CD4-positive, CD25-positive, alpha-beta regulatory T cell (primary cell): Measurements from ENCODE around the gene OCA2. TPM values are rescaled to one million over a fixed set of nuclear protein-coding genes. Genes with fewer than 3 reads are reported as not detected.

ENCODE experiments used
- ATAC-seq, 2 donors: fragments of 150-1000 bp; cut with Tn5 transposase; one replicate each; pipeline ENCODE4 v1.10.0; 2021; ENCODE audit warnings: low read depth in 2 of 2, moderate number of reproducible peaks in 2 of 2, moderate library complexity in 1 of 2
- DNase-seq, 3 donors: peaks; one replicate each; pipeline versions ENCODE4 v3.0.0 to v3.0.0-alpha.2; 2012 to 2022; ENCODE audit warnings: mixed read lengths in 1 of 3
- H3K27ac ChIP-seq: one replicate; pipeline ENCODE4 v1.7.0; 2013; ENCODE audit warnings: mild to moderate bottlenecking, low read length; ENCODE audit not compliant: insufficient read depth, poor library complexity, severe bottlenecking
- H3K27me3 ChIP-seq: one replicate; pipeline ENCODE4 v1.7.0; 2013; ENCODE audit warnings: low read length; ENCODE audit not compliant: control insufficient read depth, insufficient read depth
- H3K36me3 ChIP-seq: one replicate; pipeline ENCODE4 v1.7.0; 2013; ENCODE audit warnings: mild to moderate bottlenecking, low read length, moderate library complexity; ENCODE audit not compliant: control insufficient read depth, insufficient read depth
- H3K4me1 ChIP-seq: 2 replicates; pipeline ENCODE4 v1.7.0; 2013; ENCODE audit warnings: mild to moderate bottlenecking, low read length; ENCODE audit not compliant: insufficient read depth, control insufficient read depth, poor library complexity, severe bottlenecking
- H3K4me3 ChIP-seq: one replicate; pipeline ENCODE4 v1.7.0; 2013; ENCODE audit warnings: low read depth, mild to moderate bottlenecking, low read length, moderate library complexity
- H3K9me3 ChIP-seq, 2 experiments: 1 replicate in 1 of 2; 2 replicates in 1 of 2; pipeline ENCODE4 v1.7.0; 2013; ENCODE audit warnings: low read length in 2 of 2, mild to moderate bottlenecking in 1 of 2, moderate library complexity in 1 of 2; ENCODE audit not compliant: control insufficient read depth in 2 of 2
- H3K27ac Mint-ChIP-seq, 3 donors: one replicate each; pipeline ENCODE4 v1.8.0; 2020 to 2022; ENCODE audit warnings: mild to moderate bottlenecking in 3 of 3, mixed read lengths in 3 of 3, moderate library complexity in 2 of 3
- H3K27me3 Mint-ChIP-seq: one replicate; pipeline ENCODE4 v1.8.0; 2022; ENCODE audit warnings: mild to moderate bottlenecking, mixed read lengths
- H3K36me3 Mint-ChIP-seq: one replicate; pipeline ENCODE4 v1.8.0; 2020; ENCODE audit warnings: mixed read lengths
- H3K4me1 Mint-ChIP-seq, 4 donors: one replicate each; pipeline ENCODE4 v1.8.0; 2020 to 2022; ENCODE audit warnings: mixed read lengths in 4 of 4, mild to moderate bottlenecking in 1 of 4
- H3K4me3 Mint-ChIP-seq, 4 donors: one replicate each; pipeline ENCODE4 v1.8.0; 2020 to 2022; ENCODE audit warnings: mild to moderate bottlenecking in 4 of 4, mixed read lengths in 4 of 4, moderate library complexity in 3 of 4
- H3K9me3 Mint-ChIP-seq, 7 donors: one replicate each; pipeline ENCODE4 v1.8.0; 2020 to 2022; ENCODE audit warnings: mixed read lengths in 7 of 7, mild to moderate bottlenecking in 3 of 7, moderate library complexity in 2 of 7
- polyA plus RNA-seq, 4 donors: library from polyadenylated mRNA; unstranded; fragments of 300-500 nt; fragmentation: Illumina TruSeq; gene quantifications; one replicate each; pipeline ENCODE4 v1.2.3, GENCODE V29; 2021
- total RNA-seq: library from RNA; stranded (reverse); gene quantifications from one replicate; pipeline ENCODE4 v1.2.3, GENCODE V29; 2022

OCA2 gene
- total and polyA plus RNA-seq, 5 donors from 2014 or later: not detected

DNA sequence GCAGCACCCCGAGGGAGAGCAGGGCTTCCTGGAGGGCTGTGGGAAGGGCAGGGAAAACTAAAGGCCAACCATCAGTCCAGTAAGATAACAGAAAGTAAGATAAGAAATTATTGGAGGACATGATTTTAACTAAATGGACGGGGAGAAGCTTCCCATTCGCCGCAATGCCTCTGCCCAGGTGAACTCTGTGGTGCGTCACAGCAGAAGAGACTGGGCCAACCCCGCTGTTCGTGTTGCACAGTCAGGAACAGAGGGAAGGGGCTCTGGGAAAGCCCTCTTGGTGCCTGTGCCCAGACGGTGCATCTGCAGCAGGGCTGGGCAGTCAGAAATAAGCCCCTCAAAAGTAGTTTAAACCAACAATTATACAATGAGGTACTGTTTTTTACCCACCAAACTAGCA is 284.1 kb downstream of the OCA2 start:
- Mint-ChIP-seq H3K27me3 (no peaks in the 10 kb centered on the region), H3K4me3 (no peak overlapping the region), H3K9me3 (peaks cover 0 to 15% (median 9%) of the 10 kb centered on the region in 7 donors), H3K4me1 (no peaks in the 10 kb centered on the region), H3K27ac (no peak overlapping the region), H3K36me3 (no peaks in the 10 kb centered on the region)
- H3K36me3 ChIP-seq: no peaks in the 10 kb centered on the region
- H3K9me3 ChIP-seq: no peaks in the 10 kb centered on the region
- H3K4me3 ChIP-seq: no peak overlapping the region
- H3K27me3 ChIP-seq: no peaks in the 10 kb centered on the region
- DNase-seq (no peak), ATAC-seq (no peak)
- H3K4me1 ChIP-seq: no peaks in the 10 kb centered on the region
- H3K27ac ChIP-seq: no peak overlapping the region

- Mint-ChIP-seq H3K9me3 (peaks cover 0 to 13% (median 6%) of the 10 kb centered on the region in 7 donors), H3K27me3 (no peaks in the 10 kb centered on the region), H3K4me3 (no peak overlapping the region), H3K36me3 (no peaks in the 10 kb centered on the region), H3K4me1 (no peaks in the 10 kb centered on the region), H3K27ac (no peak overlapping the region)
- no peak for DNase-seq
- no peaks in the 10 kb centered on the region for H3K9me3 ChIP-seq
- no peak overlapping the region for H3K27ac ChIP-seq
- no peak for ATAC-seq
- H3K4me1 ChIP-seq: no peaks in the 10 kb centered on the region
- no peaks in the 10 kb centered on the region for H3K27me3 ChIP-seq
- H3K4me3 ChIP-seq: no peak overlapping the region
- H3K36me3 ChIP-seq: no peaks in the 10 kb centered on the region
Observed at GRCh38 chr15:27813139-27813538, 286.0 kb downstream of the OCA2 start.

- H3K9me3 ChIP-seq: peaks cover 0 to 6% of the 10 kb centered on the region in 2 experiments
- H3K4me3 ChIP-seq: no peak overlapping the region
- Mint-ChIP-seq H3K4me1 (no peaks in the 10 kb centered on the region), H3K27ac (no peak overlapping the region), H3K27me3 (no peaks in the 10 kb centered on the region), H3K36me3 (no peaks in the 10 kb centered on the region), H3K4me3 (no peak overlapping the region), H3K9me3 (peaks cover 0 to 14% (median 3%) of the 10 kb centered on the region in 7 donors)
- no peaks in the 10 kb centered on the region for H3K27me3 ChIP-seq
- ATAC-seq: no peak
- DNase-seq: no peak
- no peaks in the 10 kb centered on the region for H3K36me3 ChIP-seq
- H3K4me1 ChIP-seq: no peaks in the 10 kb centered on the region
- no peak overlapping the region for H3K27ac ChIP-seq
Observed at GRCh38 chr15:27808182-27808581, 290.9 kb downstream of the OCA2 start.

- H3K9me3 ChIP-seq: peaks cover 0 to 6% of the 10 kb centered on the region in 2 experiments
- Mint-ChIP-seq H3K27me3 (no peaks in the 10 kb centered on the region), H3K4me3 (no peak overlapping the region), H3K27ac (no peak overlapping the region), H3K36me3 (no peaks in the 10 kb centered on the region), H3K4me1 (no peaks in the 10 kb centered on the region), H3K9me3 (peaks cover 0 to 14% (median 3%) of the 10 kb centered on the region in 7 donors)
- H3K4me3 ChIP-seq: no peak overlapping the region
- H3K36me3 ChIP-seq: no peaks in the 10 kb centered on the region
- H3K27me3 ChIP-seq: no peaks in the 10 kb centered on the region
- H3K4me1 ChIP-seq: no peaks in the 10 kb centered on the region
- no peak overlapping the region for H3K27ac ChIP-seq
- DNase-seq (no peak), ATAC-seq (no peak)
Observed at GRCh38 chr15:27807335-27807734, 291.8 kb downstream of the OCA2 start.

- Histone ChIP-seq H3K4me1 (no peaks in the 10 kb centered on the region), H3K27ac (no peak overlapping the region), H3K9me3 (peaks cover 0 to 6% of the 10 kb centered on the region in 2 experiments), H3K4me3 (no peak overlapping the region), H3K27me3 (no peaks in the 10 kb centered on the region), H3K36me3 (no peaks in the 10 kb centered on the region)
- H3K9me3 Mint-ChIP-seq: peaks cover 0 to 14% (median 1%) of the 10 kb centered on the region in 7 donors
- DNase-seq (no peak), ATAC-seq (no peak)
- no peaks in the 10 kb centered on the region for H3K27me3 Mint-ChIP-seq
- no peaks in the 10 kb centered on the region for H3K36me3 Mint-ChIP-seq
- no peak overlapping the region for H3K4me3 Mint-ChIP-seq
- no peaks in the 10 kb centered on the region for H3K4me1 Mint-ChIP-seq
- H3K27ac Mint-ChIP-seq: no peak overlapping the region
Observed at GRCh38 chr15:27806396-27806795, 292.7 kb downstream of the OCA2 start.

GRCh38 chr15:27805261-27806220 is 293.6 kb downstream of the OCA2 start:
- ATAC-seq (no peak), DNase-seq (no peak)
- no peaks in the 10 kb centered on the region for H3K27me3 ChIP-seq
- no peak overlapping the region for H3K4me3 Mint-ChIP-seq
- no peaks in the 10 kb centered on the region for H3K4me1 Mint-ChIP-seq
- H3K36me3 ChIP-seq: no peaks in the 10 kb centered on the region
- H3K4me1 ChIP-seq: no peaks in the 10 kb centered on the region
- no peak overlapping the region for H3K27ac ChIP-seq
- peaks cover 0 to 14% (median 2%) of the 10 kb centered on the region in 7 donors for H3K9me3 Mint-ChIP-seq
- H3K9me3 ChIP-seq: peaks cover 0 to 6% of the 10 kb centered on the region in 2 experiments
- H3K4me3 ChIP-seq: no peak overlapping the region
- no peaks in the 10 kb centered on the region for H3K36me3 Mint-ChIP-seq
- no peak overlapping the region for H3K27ac Mint-ChIP-seq
- no peaks in the 10 kb centered on the region for H3K27me3 Mint-ChIP-seq

DNA sequence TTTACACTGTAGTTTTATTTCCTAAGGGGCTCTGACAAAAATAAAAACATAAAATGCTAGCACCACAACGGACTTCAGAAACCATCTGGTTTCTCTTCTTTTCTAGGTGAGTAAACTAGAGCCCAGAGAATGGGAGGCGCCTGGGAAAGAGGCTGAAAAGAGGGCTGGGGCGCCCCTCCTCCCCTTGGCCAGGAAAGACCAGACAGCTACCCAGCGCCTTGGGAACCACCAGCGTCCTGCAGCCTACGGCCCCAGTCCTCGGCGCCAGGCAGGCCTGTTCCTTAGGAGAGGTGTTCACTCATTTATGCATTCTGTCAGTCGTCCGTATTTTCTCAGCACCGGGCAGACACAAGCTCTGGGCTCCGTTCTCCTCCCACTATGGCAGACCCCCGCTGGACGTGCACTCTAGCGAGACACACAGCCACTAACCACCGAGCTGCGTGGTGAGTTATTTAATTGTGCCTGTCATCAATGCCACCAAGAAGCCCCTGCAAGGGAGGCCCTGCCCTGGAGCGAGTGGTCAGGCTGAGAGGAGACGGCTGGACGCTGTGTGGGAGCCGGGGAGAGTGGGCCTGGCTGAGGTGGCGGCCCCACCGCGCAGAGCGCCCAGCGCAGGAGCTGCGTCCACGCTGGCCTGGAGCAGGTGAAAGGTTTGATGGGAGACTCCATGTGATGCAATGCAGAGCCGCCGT is 294.4 kb downstream of the OCA2 start:
- no peak overlapping the region for H3K4me3 ChIP-seq
- no peaks in the 10 kb centered on the region for H3K4me1 ChIP-seq
- peaks cover 0 to 6% of the 10 kb centered on the region in 2 experiments for H3K9me3 ChIP-seq
- no peaks in the 10 kb centered on the region for H3K27me3 Mint-ChIP-seq
- no peak overlapping the region for H3K4me3 Mint-ChIP-seq
- no peak for DNase-seq
- H3K36me3 ChIP-seq: no peaks in the 10 kb centered on the region
- no peaks in the 10 kb centered on the region for H3K4me1 Mint-ChIP-seq
- no peak for ATAC-seq
- no peak overlapping the region for H3K27ac ChIP-seq
- no peaks in the 10 kb centered on the region for H3K36me3 Mint-ChIP-seq
- H3K9me3 Mint-ChIP-seq: peaks cover 0 to 16% (median 4%) of the 10 kb centered on the region in 7 donors
- no peak overlapping the region for H3K27ac Mint-ChIP-seq
- no peaks in the 10 kb centered on the region for H3K27me3 ChIP-seq
